Measurements from ENCODE around the gene GALNTL6.

The GALNTL6 gene

DNA sequence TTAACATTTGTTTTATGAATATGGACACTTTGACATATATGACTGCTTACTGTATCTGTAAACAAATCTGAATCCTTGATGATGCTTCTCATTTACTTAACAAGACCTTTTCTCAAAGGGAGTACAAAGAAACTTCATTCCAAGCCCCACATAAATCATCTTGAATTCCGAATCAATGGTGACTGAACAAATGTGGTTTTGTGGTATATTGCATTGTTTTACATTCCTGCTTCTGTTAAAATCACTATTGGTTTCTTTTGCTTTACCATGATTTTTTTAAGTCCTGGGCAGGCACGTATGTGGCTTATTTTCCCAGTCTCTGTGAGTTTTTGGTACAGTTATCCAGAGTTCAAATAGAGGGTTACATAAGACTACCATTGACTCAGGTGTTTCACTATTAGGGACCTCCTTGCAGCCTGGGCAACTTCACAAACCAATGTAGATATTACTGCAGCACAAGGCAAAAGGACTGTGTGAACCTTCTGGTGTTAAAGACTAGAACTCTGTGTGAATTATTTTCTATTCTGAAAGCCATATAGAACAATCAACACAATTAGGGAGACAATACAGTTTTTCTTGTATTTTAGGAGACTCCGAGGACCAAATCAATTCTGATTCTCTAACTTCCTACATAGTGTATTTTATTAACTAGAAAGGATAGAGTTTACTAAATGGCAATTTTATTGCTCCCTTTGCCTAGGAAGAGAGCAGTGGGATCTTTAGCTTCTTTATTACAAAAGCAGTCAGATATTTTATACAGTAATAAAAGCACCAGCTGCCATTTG lies 196.4 kb downstream of the GALNTL6 start:
- no peak for DNase-seq

GRCh38 chr4:172011196-172011595 lies 198.0 kb downstream of the GALNTL6 start:
- DNase-seq = no peak

- DNase-seq = no peak
Measured at GRCh38 chr4:172018358-172018757, 205.2 kb downstream of the GALNTL6 start.

GRCh38 chr4:172035562-172035961 lies 222.4 kb downstream of the GALNTL6 start:
- no peak for DNase-seq

- no peak for DNase-seq
Measured at GRCh38 chr4:172040766-172041165, 227.6 kb downstream of the GALNTL6 start.

DNA sequence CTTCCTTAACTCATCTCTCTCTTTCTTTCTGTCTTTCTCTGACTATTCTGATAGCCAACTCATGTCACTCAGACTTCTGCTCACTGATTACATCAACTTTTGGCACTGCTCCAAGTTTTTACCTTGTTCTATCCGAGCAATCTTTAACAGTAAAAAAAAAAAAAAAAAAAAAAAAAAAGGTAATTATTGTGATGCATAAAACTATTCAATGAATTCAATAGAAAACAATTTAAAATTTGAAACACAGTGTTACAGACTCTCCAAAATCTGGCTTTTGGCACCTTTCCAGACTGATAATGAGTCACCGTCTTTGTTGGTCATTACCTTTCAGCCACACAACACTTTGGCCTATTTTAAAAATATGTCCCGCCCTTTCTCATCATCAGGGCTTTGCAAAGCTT lies 229.5 kb downstream of the GALNTL6 start:
- DNase-seq = no peak

DNA sequence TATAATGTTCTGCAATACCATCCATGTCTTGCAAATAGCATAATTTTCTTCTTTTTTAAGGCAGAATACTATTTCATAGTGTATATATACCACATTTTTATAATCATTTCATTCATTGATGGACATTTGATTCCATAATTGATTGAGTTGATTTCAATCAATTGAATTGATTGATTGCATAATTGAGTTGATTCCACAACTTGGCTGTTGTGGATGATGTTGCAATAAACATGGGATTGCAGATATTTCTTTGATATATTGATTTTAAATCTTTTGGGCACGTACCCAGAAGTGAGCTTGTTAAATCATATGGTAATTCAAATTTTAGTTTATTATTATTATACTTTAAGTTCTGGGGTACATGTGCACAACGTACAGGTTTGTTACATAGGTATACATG lies 232.8 kb downstream of the GALNTL6 start:
- no peak for DNase-seq

DNA sequence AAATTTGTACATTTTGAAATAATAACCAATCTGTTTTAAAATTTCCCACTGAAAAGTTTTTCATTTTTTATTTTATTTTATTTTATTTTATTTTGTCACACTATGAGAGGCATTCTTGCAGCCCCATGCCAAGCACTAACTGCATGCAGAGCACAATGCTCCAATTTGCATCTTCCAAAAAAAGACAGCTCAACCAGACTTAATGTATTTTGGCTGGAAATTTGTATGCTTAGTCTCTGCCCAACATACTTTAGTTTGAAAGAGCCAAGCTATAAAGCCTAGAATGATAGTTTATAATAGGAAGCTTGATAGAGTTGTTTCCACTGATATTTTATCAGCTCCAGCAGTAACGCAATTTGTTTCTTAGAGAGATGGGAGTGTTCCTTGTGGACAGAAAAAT lies 235.5 kb downstream of the GALNTL6 start:
- DNase-seq = no peak

DNA sequence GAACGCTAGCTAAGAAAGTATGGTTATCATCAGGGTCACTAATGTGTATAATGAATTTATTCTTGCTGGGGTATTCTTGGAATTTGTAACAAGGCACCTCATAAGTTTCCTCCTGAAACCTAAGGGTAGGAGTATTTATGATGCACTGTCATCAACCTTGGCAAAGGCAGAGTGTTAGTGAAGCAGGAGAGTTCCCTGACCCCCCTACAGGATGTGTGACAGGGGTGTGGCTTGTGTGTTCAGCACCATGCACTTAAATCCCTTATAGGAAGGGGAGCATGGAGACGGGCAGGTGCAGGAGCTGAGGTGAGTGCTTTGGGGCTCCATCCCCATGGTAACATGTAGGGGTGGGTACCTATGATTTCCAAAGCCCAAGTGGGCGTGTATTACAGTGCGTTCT lies 237.7 kb downstream of the GALNTL6 start:
- DNase-seq = no peak

DNA sequence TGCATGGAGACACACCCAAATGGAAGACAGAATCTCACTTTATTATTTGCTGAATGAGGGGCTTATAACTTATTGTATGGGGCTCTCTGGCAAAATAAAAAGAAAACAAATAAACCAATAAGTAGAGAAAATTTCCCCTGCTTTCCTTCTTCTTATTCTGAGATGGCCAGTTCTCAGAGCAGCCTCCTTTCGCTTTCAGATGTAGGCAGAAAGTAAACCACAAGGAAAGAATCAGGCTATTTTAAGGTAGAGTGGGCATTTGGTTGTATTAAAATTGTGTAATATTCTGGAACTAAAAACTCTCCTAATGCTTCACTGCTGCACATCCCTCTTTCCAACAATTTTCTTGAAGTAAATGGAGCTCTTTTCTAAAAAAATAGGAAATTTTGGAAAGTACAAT lies 241.8 kb downstream of the GALNTL6 start:
- DNase-seq = no peak

DNA sequence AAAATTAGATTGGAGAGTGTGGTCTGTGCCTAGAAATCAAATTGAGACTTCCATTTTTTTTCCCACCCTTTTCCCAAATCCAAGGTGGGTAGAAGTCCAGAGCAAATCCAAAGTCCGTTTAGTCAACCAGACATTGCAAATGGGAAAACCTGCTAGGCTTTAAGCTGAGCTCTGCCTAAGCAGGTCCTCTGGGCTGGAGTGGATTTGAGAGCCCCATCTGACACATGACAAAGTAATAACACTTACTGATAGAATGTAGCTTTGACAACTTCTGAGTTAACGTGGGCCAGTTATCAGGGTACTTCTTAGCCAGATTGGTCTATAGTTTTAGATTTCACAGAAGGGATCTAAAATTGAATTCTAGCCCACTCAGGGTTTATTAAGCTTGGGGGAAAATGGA lies 242.3 kb downstream of the GALNTL6 start:
- no peak for DNase-seq

DNA sequence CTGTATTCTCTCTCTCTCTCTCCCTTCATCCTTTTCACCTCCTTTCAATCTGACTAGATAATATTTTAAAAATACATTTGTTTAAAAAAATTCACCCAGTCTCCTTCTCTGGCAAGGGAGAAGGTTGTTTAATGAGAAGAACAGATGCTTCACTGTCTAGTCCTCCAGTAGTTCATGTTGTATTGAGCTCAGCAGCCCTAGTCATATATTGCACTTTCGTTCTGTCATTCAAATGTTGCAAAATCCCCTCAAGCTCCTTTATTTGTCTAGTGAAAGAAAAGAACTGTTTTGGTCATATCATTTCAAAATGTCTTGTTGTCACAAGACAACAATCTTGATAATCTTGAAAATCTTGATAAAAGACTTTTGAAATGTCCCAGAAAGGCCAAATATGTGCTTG lies 248.0 kb downstream of the GALNTL6 start:
- DNase-seq = no peak

- no peak for DNase-seq
Measured at GRCh38 chr4:172068506-172068905, 255.3 kb downstream of the GALNTL6 start.

DNA sequence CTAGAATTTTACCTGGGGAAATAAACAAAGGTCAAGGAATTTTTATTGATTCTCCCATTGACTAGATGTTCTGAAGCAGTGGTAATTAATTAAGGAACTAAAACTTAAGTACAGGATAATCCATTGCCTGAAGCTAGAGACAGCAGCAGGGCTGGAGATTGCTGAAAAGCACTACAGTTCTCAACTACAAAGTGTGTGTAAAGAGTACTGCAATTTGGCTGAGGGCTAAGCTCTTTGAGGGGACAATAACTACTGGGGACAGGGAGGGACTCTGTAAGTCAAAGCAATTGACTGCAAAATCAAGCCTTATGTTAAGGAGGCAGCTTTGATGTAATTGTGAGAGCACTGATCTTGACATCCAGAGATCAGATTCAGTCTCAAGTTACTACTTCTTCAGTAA lies 260.4 kb downstream of the GALNTL6 start:
- DNase-seq = no peak

DNA sequence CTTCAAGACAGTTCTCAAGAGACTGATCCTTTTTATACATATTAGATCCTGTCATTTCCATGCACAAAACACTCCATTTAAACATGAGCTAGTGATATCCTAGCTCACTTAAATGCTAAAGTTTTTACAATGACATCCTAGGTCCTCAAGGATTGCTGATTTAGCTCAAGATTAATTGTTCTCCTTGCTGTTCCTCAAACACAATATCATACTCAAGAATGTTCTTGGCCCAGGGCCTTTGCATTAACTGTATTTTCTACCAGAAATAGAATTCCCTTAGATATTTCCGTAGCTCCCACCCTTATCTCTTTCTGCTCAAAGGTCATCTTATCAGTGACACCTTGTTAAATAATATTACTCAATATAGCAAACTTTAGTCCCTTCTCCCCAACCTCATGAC lies 270.1 kb downstream of the GALNTL6 start:
- DNase-seq = no peak

GRCh38 chr4:172088556-172088955 lies 275.4 kb downstream of the GALNTL6 start:
- no peak for DNase-seq

GRCh38 chr4:172095161-172095560 lies 282.0 kb downstream of the GALNTL6 start:
- DNase-seq = no peak

DNA sequence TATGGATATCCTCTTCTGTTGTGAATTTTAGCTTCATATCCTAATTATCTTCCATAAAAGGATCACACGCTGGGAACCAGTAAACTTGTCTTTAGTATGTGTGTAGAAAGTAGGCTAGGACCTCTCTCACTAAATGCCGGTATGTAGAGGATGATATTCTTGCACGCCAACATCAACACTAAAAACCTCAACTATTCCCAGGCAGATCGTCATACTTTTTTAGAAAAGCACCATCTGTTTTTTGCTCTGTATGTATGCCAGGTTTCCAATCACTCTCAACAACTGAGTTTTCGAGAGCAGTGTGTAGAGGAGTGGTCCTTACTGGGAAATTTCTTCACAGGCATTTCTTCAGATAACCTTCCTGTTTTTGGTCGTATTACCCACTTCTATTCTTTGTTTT lies 283.6 kb downstream of the GALNTL6 start:
- no peak for DNase-seq

- DNase-seq = no peak
Measured at GRCh38 chr4:172099376-172099775, 286.2 kb downstream of the GALNTL6 start.

DNA sequence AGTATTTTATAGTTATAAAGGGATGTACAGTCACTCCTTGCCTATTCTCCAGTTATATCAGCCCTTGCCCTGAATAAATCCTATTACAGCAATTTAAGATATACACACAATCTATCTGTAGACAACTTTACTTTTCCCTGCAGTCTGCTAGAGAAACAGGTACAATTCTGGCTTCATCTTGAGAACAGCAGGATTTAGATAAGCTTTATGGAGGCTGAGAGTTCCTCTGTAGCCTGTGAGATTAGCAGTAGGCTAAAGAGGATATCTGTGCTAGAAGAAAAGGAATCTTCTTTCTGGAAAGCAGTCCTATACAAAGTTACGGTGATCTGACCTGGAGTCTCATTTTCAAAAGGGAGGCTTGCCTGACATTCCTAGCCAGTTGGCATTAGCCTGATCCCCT lies 290.3 kb downstream of the GALNTL6 start:
- no peak for DNase-seq

DNA sequence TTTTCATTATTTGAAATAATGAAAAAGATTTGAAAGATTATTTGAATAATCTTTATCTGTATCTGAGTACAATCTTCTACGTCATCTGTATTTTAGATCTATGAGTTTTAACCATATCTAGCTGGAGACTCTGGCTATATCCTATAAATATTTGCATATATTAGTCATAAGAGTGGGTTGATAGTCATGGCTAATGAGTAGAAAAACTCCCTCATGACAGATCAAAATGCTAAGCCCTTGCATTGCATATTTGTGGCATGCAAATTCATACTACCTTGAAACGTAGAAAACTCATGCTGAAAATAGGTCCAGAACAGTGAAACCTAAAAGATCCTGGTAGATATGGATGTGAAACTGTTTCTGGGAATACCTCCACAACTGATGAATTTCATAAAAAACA lies 291.3 kb downstream of the GALNTL6 start:
- DNase-seq = no peak

GRCh38 chr4:172105918-172106317 lies 292.7 kb downstream of the GALNTL6 start:
- DNase-seq = no peak

- DNase-seq = no peak
Measured at GRCh38 chr4:172109466-172109865, 296.3 kb downstream of the GALNTL6 start.

GRCh38 chr4:172124656-172125308 lies 311.6 kb downstream of the GALNTL6 start:
- no peak for DNase-seq

DNA sequence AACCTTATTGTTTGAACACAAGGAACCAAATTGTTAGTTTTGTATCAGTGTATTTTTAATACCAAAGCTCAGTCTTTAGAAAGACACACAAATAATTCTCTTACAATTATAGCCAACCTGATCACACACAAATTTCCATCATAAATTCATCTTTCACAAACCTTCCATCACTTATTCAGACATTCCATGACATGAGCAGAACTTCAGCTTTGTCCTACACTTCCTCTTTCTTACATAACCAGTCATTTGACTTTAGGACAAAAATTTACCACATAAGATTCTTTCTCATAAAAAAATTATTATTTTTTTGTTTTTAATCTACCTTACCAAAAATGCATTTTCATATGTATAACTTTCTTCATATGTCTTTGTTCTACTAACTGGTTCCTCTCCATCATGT lies 312.2 kb downstream of the GALNTL6 start:
- DNase-seq = no peak

All from CD4-positive, alpha-beta T cell treated with Interleukin-17A for 4 hours (primary cell).